Panc1 (cell line): ENCODE results near the gene PLCG2. TPM values are rescaled to one million over a fixed set of nuclear protein-coding genes. Genes with fewer than 3 reads are reported as not detected.

ENCODE experiments used
- ATAC-seq: fragments of 200-7000 bp; cut with Tn5 transposase; 2 replicates; pipeline ENCODE4 v1.9.1; 2020; ENCODE audit warnings: mild to moderate bottlenecking, moderate library complexity
- BruUV-seq: library from RNA; stranded (reverse); fragments of 400-500 nt; replicated peaks from 2 replicates; lab custom pipeline; 2021; lab: Mats Ljungman, UMichigan
- CTCF ChIA-PET: fragments of 300-600 bp; sonication (Branson Sonifier 250); formaldehyde crosslinking; loops from one replicate; lab custom pipeline; 2022; ENCODE audit warnings: antibody characterized with exemption; lab: Charles Lee
- POLR2A ChIA-PET: fragments of 300-600 bp; sonication (Branson Sonifier 250); formaldehyde crosslinking; loops from one replicate; lab custom pipeline; 2022; ENCODE audit warnings: antibody characterized with exemption; lab: Charles Lee
- DNase-seq: peaks from one replicate; pipeline ENCODE4 v3.0.0-alpha.2; 2010; ENCODE audit warnings: low read depth, low spot score
- H3K27ac ChIP-seq: 2 replicates; pipeline ENCODE4 v1.5.1; 2011; ENCODE audit warnings: mild to moderate bottlenecking, low read length, inconsistent platforms
- H3K27me3 ChIP-seq: fragments of 200-500 bp; sonication (Bioruptor generic); 2 replicates; pipeline ENCODE4 v1.6.0; 2014; ENCODE audit warnings: low read length, inconsistent platforms; ENCODE audit not compliant: control insufficient read depth, insufficient read depth
- H3K36me3 ChIP-seq: fragments of 200-500 bp; sonication (Bioruptor generic); 2 replicates; pipeline ENCODE4 v1.5.1; 2014; ENCODE audit warnings: inconsistent platforms, mild to moderate bottlenecking, low read length, moderate library complexity; ENCODE audit not compliant: control insufficient read depth, insufficient read depth
- H3K4me1 ChIP-seq: 2 replicates; pipeline ENCODE4 v1.5.1; 2011; ENCODE audit warnings: inconsistent platforms, mild to moderate bottlenecking, low read length, moderate library complexity; ENCODE audit not compliant: control insufficient read depth, insufficient read depth
- H3K4me3 ChIP-seq, 2 experiments: 2 replicates each; pipeline ENCODE4 v1.5.1; 2011 to 2012; ENCODE audit warnings: low read depth in 2 of 2, low read length in 2 of 2, mild to moderate bottlenecking in 2 of 2, inconsistent platforms in 1 of 2, moderate library complexity in 1 of 2
- H3K9me3 ChIP-seq: fragments of 200-500 bp; sonication (Bioruptor generic); 2 replicates; pipeline ENCODE4 v1.5.1; 2014; ENCODE audit warnings: low read depth, mild to moderate bottlenecking, inconsistent platforms, low read length, moderate library complexity; ENCODE audit not compliant: control insufficient read depth, insufficient read depth
- CTCF ChIP-seq: fragments of 450-650 bp; IDR thresholded peaks from 2 replicates; pipeline ENCODE4 v1.5.1; 2017; ENCODE audit warnings: mild to moderate bottlenecking
- POLR2AphosphoS5 ChIP-seq: IDR thresholded peaks from 2 replicates; pipeline ENCODE4 v1.6.1; 2012; ENCODE audit warnings: mild to moderate bottlenecking, low read depth, low read length, moderate library complexity
- REST ChIP-seq, 2 experiments: IDR thresholded peaks; 2 replicates each; pipeline ENCODE4 v1.6.1; 2011 to 2012; ENCODE audit warnings: low read depth in 2 of 2, control low read depth in 1 of 2, low read length in 1 of 2, mild to moderate bottlenecking in 1 of 2, moderate library complexity in 1 of 2; ENCODE audit not compliant: insufficient read depth in 1 of 2
- SIN3A ChIP-seq: IDR thresholded peaks from 2 replicates; pipeline ENCODE4 v1.6.1; 2012; ENCODE audit warnings: low read depth, mild to moderate bottlenecking, low read length, moderate library complexity, borderline replicate concordance; ENCODE audit not compliant: insufficient read depth
- TCF7L2 ChIP-seq: IDR thresholded peaks from 2 replicates; pipeline ENCODE4 v1.6.1; 2011; ENCODE audit warnings: mild to moderate bottlenecking, low read depth, low read length, inconsistent platforms
- in situ Hi-C: cut with HindIII; loops from 2 replicates; pipeline ENCODE4 v1.10.0; 2016; ENCODE audit warnings: low sequenced_read_pairs, low pct_unique_long_range_greater_than_20kb
- intact Hi-C: fragments of 100-400 bp; cut with micrococcal nuclease; formaldehyde crosslinking; loops from one replicate; pipeline ENCODE4 v1.10.0; 2022; ENCODE audit not compliant: unreplicated experiment
- total RNA-seq: library from RNA; stranded (reverse); gene quantifications from one replicate; pipeline ENCODE4 v1.2.1, GENCODE V29; 2021; ENCODE audit not compliant: unreplicated experiment

Gene PLCG2
- total RNA-seq, 1 experiment from 2014 or later: 10.8 TPM

GRCh38 chr16:81806696-81807095, 27.6 kb downstream of the PLCG2 start:
- no peak for DNase-seq
- no peaks in the 10 kb centered on the region for H3K9me3 ChIP-seq
- H3K36me3 ChIP-seq: no peaks in the 10 kb centered on the region
- in situ Hi-C loops: no loop called here
- intact Hi-C loops: no loop called here
- BruUV-seq: no TSS peak
- no peak for TF ChIP-seq SIN3A
- TF ChIP-seq POLR2AphosphoS5: no peak
- no peak for TF ChIP-seq TCF7L2
- no peak for TF ChIP-seq CTCF
- TF ChIP-seq REST (IDR thresholded peaks at IDR 0.05; ENCODE audit: insufficient read depth in 1 of 2, low read depth in 2 of 2, low read length in 1 of 2): no peak
- no peaks in the 10 kb centered on the region for H3K27me3 ChIP-seq
- no peak overlapping the region for H3K4me3 ChIP-seq
- no peaks in the 10 kb centered on the region for H3K4me1 ChIP-seq
- ATAC-seq: no peak
- POLR2A ChIA-PET: no interaction called here
- H3K27ac ChIP-seq: no peak overlapping the region
- CTCF ChIA-PET: no interaction called here

- ATAC-seq (no peak), DNase-seq (no peak)
- ChIA-PET CTCF (no interaction called here), POLR2A (no interaction called here)
- intact Hi-C loops: no loop called here
- no peaks in the 10 kb centered on the region for H3K9me3 ChIP-seq
- H3K27me3 ChIP-seq: no peaks in the 10 kb centered on the region
- no peak for TF ChIP-seq REST (IDR thresholded peaks at IDR 0.05; ENCODE audit: insufficient read depth in 1 of 2, low read depth in 2 of 2, low read length in 1 of 2)
- TF ChIP-seq POLR2AphosphoS5: no peak
- no peak for TF ChIP-seq SIN3A
- no peak for TF ChIP-seq TCF7L2
- no peak overlapping the region for H3K4me3 ChIP-seq
- no peaks in the 10 kb centered on the region for H3K36me3 ChIP-seq
- no TSS peak for BruUV-seq
- in situ Hi-C loops: no loop called here
- H3K4me1 ChIP-seq: no peaks in the 10 kb centered on the region
- no peak overlapping the region for H3K27ac ChIP-seq
Observed at GRCh38 chr16:81807767-81808358, 28.8 kb downstream of the PLCG2 start.
